ENCODE measurements around the gene GPR17.

The GPR17 gene

DNA sequence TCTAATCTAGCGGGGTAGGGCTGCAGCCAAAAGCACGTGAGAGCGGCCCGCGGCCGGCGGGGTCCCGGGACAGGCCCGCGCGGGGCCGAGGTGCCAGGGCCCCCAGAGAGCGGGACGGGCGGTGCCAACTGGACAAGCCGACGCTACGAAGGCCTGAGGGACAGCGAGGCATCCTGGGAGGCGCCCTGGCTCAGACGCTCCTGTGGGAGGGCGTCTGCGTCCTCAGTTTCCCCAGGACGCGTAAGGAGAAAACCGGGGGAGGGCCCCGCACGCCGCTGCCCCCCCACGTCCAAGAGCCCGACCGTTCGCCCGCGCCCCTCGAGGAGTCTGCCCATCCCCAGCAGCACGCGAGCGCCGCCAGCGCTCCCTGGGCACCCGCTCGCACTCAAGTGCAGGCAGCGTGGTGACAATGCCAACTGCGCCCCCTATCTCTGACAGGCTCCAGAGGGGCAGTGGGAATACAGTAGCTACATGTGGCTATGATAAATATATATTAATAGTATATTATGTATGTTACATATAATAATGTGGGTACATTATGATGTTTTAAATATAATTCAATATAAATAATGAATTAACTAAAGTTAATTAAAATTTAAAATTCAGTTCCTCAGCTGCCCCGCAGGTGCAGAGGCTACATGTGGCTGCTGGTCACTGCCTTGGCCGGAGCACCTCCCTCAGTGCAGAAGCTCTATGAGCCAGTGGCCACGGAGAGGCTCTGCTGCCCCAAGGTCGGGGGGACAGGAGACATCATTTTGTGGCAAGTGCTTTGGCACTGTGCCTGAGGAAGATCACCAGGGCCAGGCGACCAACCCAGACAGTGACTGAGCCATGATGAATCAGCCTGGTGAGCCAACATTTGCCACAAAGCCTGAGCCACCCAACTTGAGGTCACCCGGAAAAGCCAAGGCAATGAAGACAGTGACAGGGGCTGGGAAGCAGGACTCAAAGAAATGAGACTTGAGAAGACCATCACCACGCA lies 49.8 kb downstream of the GPR17 start:
- FAIRE-seq: no peak

DNA sequence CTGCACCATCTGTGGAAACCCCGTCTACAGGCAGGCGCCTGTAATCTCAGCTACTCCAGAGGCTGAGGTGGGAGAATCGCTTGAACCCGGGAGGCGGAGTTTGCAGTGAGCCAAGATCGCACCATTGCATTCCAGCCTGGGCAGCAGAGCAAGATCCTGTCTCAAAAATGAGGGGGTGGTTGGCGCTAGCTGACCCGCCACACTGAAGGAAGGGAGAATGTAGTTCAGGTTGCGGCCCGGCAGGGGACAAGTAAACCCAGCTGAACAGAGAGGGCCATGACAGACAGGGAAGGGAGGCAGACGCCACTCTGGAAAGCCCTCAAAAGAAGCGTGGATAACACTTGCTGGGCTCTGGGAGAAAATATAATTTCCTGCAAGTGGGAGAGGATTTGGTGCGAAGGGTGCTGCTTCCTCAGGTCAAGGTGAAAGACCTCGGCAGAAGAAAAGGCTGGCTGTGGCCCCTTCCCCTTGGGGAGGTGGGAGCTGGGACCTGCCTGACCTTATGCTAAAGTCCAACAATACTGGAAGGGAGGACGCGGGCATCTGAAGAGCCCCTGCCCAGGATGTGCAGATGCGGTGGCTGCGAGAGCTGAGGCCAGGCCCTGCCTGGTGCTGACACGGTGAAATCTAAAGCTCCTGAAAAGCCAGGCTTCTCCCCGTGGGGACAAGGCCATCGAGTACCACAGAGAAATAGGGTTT lies 51.7 kb downstream of the GPR17 start:
- no peak for FAIRE-seq

DNA sequence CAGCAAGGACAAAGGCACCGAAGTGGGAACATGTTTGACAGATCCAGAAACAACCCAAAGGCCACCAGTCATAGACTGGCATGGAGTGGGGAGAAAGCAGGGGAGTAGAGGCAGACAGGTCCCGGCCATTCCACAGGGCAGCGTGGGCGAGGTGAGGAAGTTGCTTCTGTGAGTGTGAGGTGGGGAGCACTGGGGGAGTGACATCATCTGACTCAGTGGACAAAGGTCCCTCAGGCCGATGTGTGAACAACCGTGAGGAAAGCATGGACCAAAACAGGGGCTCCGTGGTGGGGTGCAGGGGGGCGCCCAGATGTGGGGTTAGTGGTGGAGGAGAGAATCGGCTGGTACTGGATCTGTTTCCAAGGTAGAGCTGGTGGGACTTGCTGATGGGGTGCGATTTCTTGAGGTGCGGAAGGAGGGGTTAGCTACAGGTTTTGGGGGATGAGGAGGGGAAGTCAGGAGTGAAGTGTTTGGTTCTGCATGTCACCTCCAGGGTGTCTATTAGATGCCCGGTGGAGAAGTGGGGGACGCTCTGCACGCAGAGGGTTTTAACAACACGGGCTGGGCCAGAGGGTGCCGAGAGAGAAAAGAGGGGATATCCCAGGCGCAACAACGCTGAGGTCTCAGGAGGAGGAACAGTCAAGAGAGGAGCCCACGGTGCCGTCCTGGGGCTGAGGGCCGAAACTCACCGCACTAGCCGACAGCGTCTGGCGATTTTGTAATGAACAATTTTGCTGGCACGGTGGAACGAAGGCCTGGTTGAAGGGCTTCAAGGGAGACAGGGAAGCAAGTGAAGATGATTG lies 52.8 kb downstream of the GPR17 start:
- no peak for FAIRE-seq

DNA sequence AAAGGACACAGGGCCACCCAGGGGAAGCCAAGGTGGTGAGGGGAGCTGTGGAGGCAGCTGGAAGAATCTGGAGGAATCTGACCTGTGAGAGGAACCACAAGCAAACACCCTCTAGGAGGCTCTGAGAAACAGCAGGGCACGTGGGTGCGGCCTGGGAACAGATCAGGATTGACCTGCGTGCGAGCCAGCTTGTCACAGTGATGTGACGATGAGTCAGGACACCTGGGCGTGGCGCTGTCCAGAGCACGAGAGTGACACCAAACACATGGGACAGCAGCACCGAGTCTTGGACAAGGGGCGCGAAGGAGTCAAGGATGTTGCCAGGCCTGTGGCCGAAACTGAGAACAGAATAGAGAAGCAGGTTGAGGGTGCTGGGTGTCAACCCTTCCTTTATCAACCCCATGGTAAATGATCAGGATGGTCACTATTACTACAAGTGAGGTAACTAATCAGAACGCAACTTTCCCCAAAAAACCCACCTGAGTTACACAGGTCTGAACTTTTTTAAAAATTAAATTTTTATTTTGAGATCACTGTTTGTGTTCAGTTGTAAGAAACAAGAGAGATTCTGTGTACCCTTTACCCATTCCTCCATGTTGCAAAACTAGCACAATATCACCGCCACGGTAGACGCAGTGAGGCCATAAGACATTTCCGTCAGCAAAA lies 54.7 kb downstream of the GPR17 start:
- no peak for FAIRE-seq

DNA sequence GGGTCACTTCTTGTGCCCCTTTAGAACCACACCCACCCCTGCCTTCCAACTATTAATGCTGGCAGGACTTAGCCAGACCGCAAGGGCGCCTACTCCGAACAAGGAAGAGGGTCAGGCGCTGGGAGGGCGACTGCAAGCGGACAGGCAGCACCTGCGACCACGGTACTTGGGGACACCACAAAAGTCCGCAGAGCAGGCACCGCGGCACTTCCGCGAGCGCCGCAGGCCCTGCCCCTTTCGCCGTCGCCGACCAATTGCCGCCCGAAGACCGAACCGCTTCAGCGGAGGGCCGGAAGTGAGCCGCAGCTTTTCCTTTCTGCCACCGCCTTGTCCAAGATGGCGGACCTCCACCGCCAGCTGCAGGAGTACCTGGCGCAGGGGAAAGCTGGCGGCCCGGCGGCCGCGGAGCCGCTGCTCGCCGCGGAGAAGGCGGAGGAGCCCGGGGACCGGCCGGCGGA lies 55.3 kb downstream of the GPR17 start, which contains the start of gene SFT2D3:
Gene SFT2D3 (plus strand): TSS at position 305 of the 458 bp plus-strand sequence. CDS start 32 bp downstream, at position 337.
- no peak for FAIRE-seq

DNA sequence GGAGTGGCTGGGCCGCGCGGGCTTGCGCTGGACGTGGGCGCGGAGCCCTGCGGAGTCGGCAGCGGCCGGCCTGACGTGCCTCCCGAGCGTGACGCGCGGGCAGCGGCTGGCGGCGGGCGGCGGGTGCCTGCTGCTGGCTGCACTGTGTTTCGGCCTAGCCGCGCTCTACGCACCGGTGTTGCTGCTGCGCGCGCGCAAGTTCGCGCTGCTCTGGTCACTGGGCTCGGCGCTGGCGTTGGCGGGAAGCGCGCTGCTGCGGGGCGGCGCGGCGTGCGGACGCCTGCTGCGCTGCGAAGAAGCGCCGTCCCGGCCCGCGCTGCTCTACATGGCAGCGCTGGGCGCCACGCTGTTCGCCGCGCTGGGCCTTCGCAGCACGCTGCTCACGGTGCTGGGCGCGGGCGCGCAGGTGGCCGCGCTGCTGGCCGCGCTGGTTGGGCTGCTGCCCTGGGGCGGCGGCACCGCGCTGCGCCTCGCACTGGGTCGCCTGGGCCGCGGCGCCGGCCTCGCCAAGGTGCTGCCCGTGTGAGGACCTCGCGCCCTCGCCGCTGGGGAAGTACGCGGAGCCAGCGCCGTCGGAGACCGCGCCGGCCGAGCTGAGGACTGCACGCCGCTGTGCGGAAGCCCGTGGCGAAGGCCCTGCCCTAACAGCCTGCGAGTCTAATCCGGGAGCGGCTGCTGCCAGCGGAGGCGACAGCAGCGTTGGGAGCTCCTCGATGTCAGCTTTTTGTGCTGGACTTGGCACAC lies 55.9 kb downstream of the GPR17 start:
- FAIRE-seq: no peak
